Smooth muscle cell (in vitro differentiated cells): ENCODE measurements around the gene ECT2L. TPM values are rescaled to one million over a fixed set of nuclear protein-coding genes. Genes with fewer than 3 reads are reported as not detected.

Experiments
- DNase-seq: peaks from one replicate; lab custom pipeline; 2025; ENCODE audit not compliant: unreplicated experiment; lab: John Stamatoyannopoulos, UW
- H2AFZ ChIP-seq: fragments of 200-600 bp; sonication (generic); 2 replicates; pipeline ENCODE4 v1.6.0; 2016; ENCODE audit warnings: antibody characterized with exemption, low read depth, mild to moderate bottlenecking
- H3F3A ChIP-seq: fragments of 200-600 bp; sonication (generic); 2 replicates; pipeline ENCODE4 v1.6.0; 2017; ENCODE audit warnings: antibody characterized with exemption, low read depth
- H3K27ac ChIP-seq: fragments of 200-600 bp; sonication (generic); 2 replicates; pipeline ENCODE4 v1.5.1; 2016; ENCODE audit warnings: low read depth, mild to moderate bottlenecking
- H3K27me3 ChIP-seq: fragments of 200-600 bp; sonication (generic); 2 replicates; pipeline ENCODE4 v1.6.1; 2016; ENCODE audit warnings: low read depth, mild to moderate bottlenecking
- H3K36me3 ChIP-seq: fragments of 200-600 bp; sonication (generic); 2 replicates; pipeline ENCODE4 v1.5.1; 2016; ENCODE audit warnings: low read depth
- H3K4me1 ChIP-seq: fragments of 200-600 bp; sonication (generic); 2 replicates; pipeline ENCODE4 v1.5.1; 2016; ENCODE audit warnings: low read depth
- H3K4me2 ChIP-seq: fragments of 200-600 bp; sonication (generic); 2 replicates; pipeline ENCODE4 v1.6.0; 2016; ENCODE audit warnings: mild to moderate bottlenecking
- H3K4me3 ChIP-seq: fragments of 200-600 bp; sonication (generic); 2 replicates; pipeline ENCODE4 v1.5.1; 2016; ENCODE audit warnings: mild to moderate bottlenecking
- H3K79me2 ChIP-seq: fragments of 200-600 bp; sonication (generic); 2 replicates; pipeline ENCODE4 v1.6.0; 2016; ENCODE audit warnings: low read depth, mild to moderate bottlenecking
- H3K9ac ChIP-seq: fragments of 200-600 bp; sonication (generic); 2 replicates; pipeline ENCODE4 v1.6.0; 2016; ENCODE audit warnings: low read depth
- H3K9me3 ChIP-seq: fragments of 200-600 bp; sonication (generic); replicated peaks from 2 replicates; pipeline ENCODE4 v1.5.1; 2016; ENCODE audit warnings: low read depth
- H4K20me1 ChIP-seq: fragments of 200-600 bp; sonication (generic); 2 replicates; pipeline ENCODE4 v1.6.0; 2016; ENCODE audit warnings: low read depth
- CTCF ChIP-seq: fragments of 200-600 bp; sonication (generic); IDR thresholded peaks from 2 replicates; pipeline ENCODE4 v1.5.1; 2017; ENCODE audit warnings: borderline replicate concordance, mild to moderate bottlenecking, antibody characterized with exemption; ENCODE audit not compliant: insufficient read depth, poor library complexity, severe bottlenecking
- WGBS: methylation state at CpG from one replicate; pipeline ENCODE4 v1.1.7; 2016; ENCODE audit warnings: low lambda C conversion rate; 5-methylcytosine and 5-hydroxymethylcytosine counted together
- polyA plus RNA-seq: library from polyadenylated mRNA; unstranded; fragments of >200 nt; fragmentation: Nextera tagmentation; extraction: Ambion mirVana; gene quantifications from 2 replicates; pipeline ENCODE4 v1.2.1, GENCODE V29; 2016
- total RNA-seq: library from RNA; depleted of rRNA; stranded (reverse); fragments of >200 nt; gene quantifications from 2 replicates; pipeline ENCODE4 v1.2.3, GENCODE V29; 2014

The ECT2L gene
- total and polyA plus RNA-seq, 2 experiments from 2014 or later: 0.14 TPM; not detected in 1

- no peak for DNase-seq
- Histone ChIP-seq H3K36me3 (no peaks in the 10 kb centered on the region), H3K4me1 (no peaks in the 10 kb centered on the region), H4K20me1 (no peaks in the 10 kb centered on the region), H3K4me3 (no peak overlapping the region), H3F3A (no peaks in the 10 kb centered on the region), H3K27ac (no peak overlapping the region), H3K27me3 (no peaks in the 10 kb centered on the region), H3K9ac (no peak overlapping the region), H2AFZ (no peak overlapping the region), H3K79me2 (no peaks in the 10 kb centered on the region), H3K4me2 (no peak overlapping the region), H3K9me3 (no peaks in the 10 kb centered on the region)
- 82% methylated on average over 11 of the region's 11 CpGs for WGBS
- TF ChIP-seq CTCF: no peak
These were observed 28.7 kb downstream of the ECT2L start for GRCh38 chr6:138824482-138825144.

GRCh38 chr6:138830248-138830647 lies 34.4 kb downstream of the ECT2L start:
- H3K9me3 ChIP-seq: no peaks in the 10 kb centered on the region
- H3K4me2 ChIP-seq: no peak overlapping the region
- no peaks in the 10 kb centered on the region for H3K27me3 ChIP-seq
- H3K9ac ChIP-seq: no peak overlapping the region
- H3K79me2 ChIP-seq: no peaks in the 10 kb centered on the region
- no peak overlapping the region for H3K4me3 ChIP-seq
- H3K27ac ChIP-seq: no peak overlapping the region
- H2AFZ ChIP-seq: no peak overlapping the region
- H3K4me1 ChIP-seq: no peaks in the 10 kb centered on the region
- H4K20me1 ChIP-seq: no peaks in the 10 kb centered on the region
- H3F3A ChIP-seq: no peaks in the 10 kb centered on the region
- no peaks in the 10 kb centered on the region for H3K36me3 ChIP-seq
- no peak for DNase-seq
- TF ChIP-seq CTCF: no peak
- 87% methylated on average over 7 of the region's 7 CpGs for WGBS

GRCh38 chr6:138832182-138832581 lies 36.3 kb downstream of the ECT2L start:
- DNase-seq: no peak
- WGBS: 96% methylated on average over 2 of the region's 2 CpGs
- H3K27me3 ChIP-seq: no peaks in the 10 kb centered on the region
- no peaks in the 10 kb centered on the region for H3F3A ChIP-seq
- no peaks in the 10 kb centered on the region for H3K9me3 ChIP-seq
- no peaks in the 10 kb centered on the region for H3K4me1 ChIP-seq
- H2AFZ ChIP-seq: no peak overlapping the region
- H3K9ac ChIP-seq: no peak overlapping the region
- no peak overlapping the region for H3K4me2 ChIP-seq
- no peaks in the 10 kb centered on the region for H3K79me2 ChIP-seq
- TF ChIP-seq CTCF: no peak
- no peak overlapping the region for H3K4me3 ChIP-seq
- H3K36me3 ChIP-seq: no peaks in the 10 kb centered on the region
- no peaks in the 10 kb centered on the region for H4K20me1 ChIP-seq
- H3K27ac ChIP-seq: no peak overlapping the region
